ENCODE data around the gene DDB1.

GRCh38 chr11:61339490-61339878 is 6.6 kb upstream of the DDB1 start:
- TF ChIP-seq, protein P1, sequence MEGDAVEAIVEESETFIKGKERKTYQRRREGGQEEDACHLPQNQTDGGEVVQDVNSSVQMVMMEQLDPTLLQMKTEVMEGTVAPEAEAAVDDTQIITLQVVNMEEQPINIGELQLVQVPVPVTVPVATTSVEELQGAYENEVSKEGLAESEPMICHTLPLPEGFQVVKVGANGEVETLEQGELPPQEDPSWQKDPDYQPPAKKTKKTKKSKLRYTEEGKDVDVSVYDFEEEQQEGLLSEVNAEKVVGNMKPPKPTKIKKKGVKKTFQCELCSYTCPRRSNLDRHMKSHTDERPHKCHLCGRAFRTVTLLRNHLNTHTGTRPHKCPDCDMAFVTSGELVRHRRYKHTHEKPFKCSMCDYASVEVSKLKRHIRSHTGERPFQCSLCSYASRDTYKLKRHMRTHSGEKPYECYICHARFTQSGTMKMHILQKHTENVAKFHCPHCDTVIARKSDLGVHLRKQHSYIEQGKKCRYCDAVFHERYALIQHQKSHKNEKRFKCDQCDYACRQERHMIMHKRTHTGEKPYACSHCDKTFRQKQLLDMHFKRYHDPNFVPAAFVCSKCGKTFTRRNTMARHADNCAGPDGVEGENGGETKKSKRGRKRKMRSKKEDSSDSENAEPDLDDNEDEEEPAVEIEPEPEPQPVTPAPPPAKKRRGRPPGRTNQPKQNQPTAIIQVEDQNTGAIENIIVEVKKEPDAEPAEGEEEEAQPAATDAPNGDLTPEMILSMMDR (IDR thresholded peaks at IDR 0.05): no peak
- no peak for TF ChIP-seq POLR2A (IDR thresholded peaks at IDR 0.05)

Measured in adrenal gland (tissue), 5 donors.